OCI-LY1 (cell line): ENCODE measurements around the gene UBE2D3.
"Not testable (repeated sequence)": the region's sequence is repeated elsewhere in the genome, so short reads cannot be mapped to it uniquely, and the experiment has no call there.

ENCODE experiments used
- H2AFZ ChIP-seq: fragments of 200-600 bp; sonication (generic), shearing (Covaris generic); 2 replicates; pipeline ENCODE4 v1.6.0; 2014; ENCODE audit warnings: antibody characterized with exemption, mild to moderate bottlenecking, low read length
- H3F3A ChIP-seq: fragments of 200-600 bp; sonication (generic), shearing (Covaris generic); 2 replicates; pipeline ENCODE4 v1.6.0; 2014; ENCODE audit warnings: mild to moderate bottlenecking, antibody characterized with exemption, low read length, moderate library complexity; ENCODE audit not compliant: insufficient read depth
- H3K27ac ChIP-seq: fragments of 200-600 bp; sonication (generic); 2 replicates; pipeline ENCODE4 v1.5.1; 2014; ENCODE audit warnings: low read length, mixed run types, mild to moderate bottlenecking, low read depth; ENCODE audit not compliant: poor library complexity, severe bottlenecking
- H3K27me3 ChIP-seq: fragments of 200-600 bp; sonication (generic); 2 replicates; pipeline ENCODE4 v1.6.0; 2014; ENCODE audit warnings: antibody characterized with exemption, mild to moderate bottlenecking, low read length, moderate library complexity; ENCODE audit not compliant: insufficient read depth
- H3K36me3 ChIP-seq: fragments of 200-600 bp; sonication (generic); 2 replicates; pipeline ENCODE4 v1.6.1; 2014; ENCODE audit warnings: mild to moderate bottlenecking, antibody characterized with exemption, low read length, moderate library complexity, mixed read lengths; ENCODE audit not compliant: insufficient read depth
- H3K4me1 ChIP-seq: fragments of 200-600 bp; sonication (generic); 2 replicates; pipeline ENCODE4 v1.5.1; 2014; ENCODE audit warnings: mild to moderate bottlenecking, low read length, moderate library complexity; ENCODE audit not compliant: insufficient read depth, severe bottlenecking
- H3K4me2 ChIP-seq: fragments of 200-600 bp; sonication (generic), shearing (Covaris generic); 2 replicates; pipeline ENCODE4 v1.6.1; 2014; ENCODE audit warnings: low read length
- H3K4me3 ChIP-seq: fragments of 200-600 bp; sonication (generic); 2 replicates; pipeline ENCODE4 v1.5.1; 2014; ENCODE audit warnings: low read length, low read depth, mild to moderate bottlenecking, mixed read lengths; ENCODE audit not compliant: poor library complexity, severe bottlenecking
- H3K79me2 ChIP-seq: fragments of 200-600 bp; shearing (Covaris generic); 2 replicates; pipeline ENCODE4 v1.6.1; 2016; ENCODE audit warnings: mixed run types, low read length, mixed read lengths; ENCODE audit not compliant: insufficient read depth
- H3K9ac ChIP-seq: fragments of 200-600 bp; sonication (generic), shearing (Covaris generic); 2 replicates; pipeline ENCODE4 v1.6.1; 2014; ENCODE audit warnings: mild to moderate bottlenecking, low read length, mixed read lengths
- H3K9me2 ChIP-seq: fragments of 200-600 bp; sonication (generic), shearing (Covaris generic); 2 replicates; pipeline ENCODE4 v1.6.1; 2014; ENCODE audit warnings: low read depth, mild to moderate bottlenecking, low read length, mixed read lengths
- H3K9me3 ChIP-seq: fragments of 200-600 bp; shearing (Covaris generic); 2 replicates; pipeline ENCODE4 v1.6.1; 2014; ENCODE audit warnings: low read length, mixed read lengths
- H4K20me1 ChIP-seq: fragments of 200-600 bp; sonication (generic), shearing (Covaris generic); 2 replicates; pipeline ENCODE4 v1.6.0; 2016; ENCODE audit warnings: mild to moderate bottlenecking, low read length; ENCODE audit not compliant: insufficient read depth
- CTCF ChIP-seq: fragments of 200-600 bp; sonication (generic), shearing (Covaris generic); IDR thresholded peaks from 2 replicates; pipeline ENCODE4 v1.5.1; 2017; ENCODE audit warnings: mild to moderate bottlenecking, antibody characterized with exemption, low read length, moderate library complexity, mixed read lengths
- EZH2 ChIP-seq: fragments of 200-600 bp; sonication (generic), shearing (Covaris generic); IDR thresholded peaks from 2 replicates; pipeline ENCODE4 v1.8.0; 2017; ENCODE audit warnings: borderline replicate concordance, mixed run types, mild to moderate bottlenecking, antibody characterized with exemption, low read length, moderate library complexity, mixed read lengths

UBE2D3 gene

GRCh38 chr4:102868781-102869568 is 41.6 kb upstream of the UBE2D3 start, which contains the start of gene CISD2:
TSS of gene CISD2 (plus strand) at chr4:102868992. CDS start at chr4:102869085, 93 bp downstream.
- no peak within 1 kb of the TSS for H2AFZ ChIP-seq
- H3K79me2 ChIP-seq: peaks cover 71% of the 10 kb centered on the region
- peaks cover 38% of the 10 kb centered on the region for H3K36me3 ChIP-seq
- H3K27me3 ChIP-seq: no peaks in the 10 kb centered on the region
- H3K9me2 ChIP-seq: no peaks in the 10 kb centered on the region
- no peaks in the 10 kb centered on the region for H3K9me3 ChIP-seq
- peaks cover 40% of the 10 kb centered on the region for H3K4me1 ChIP-seq
- peak within 1 kb of the TSS; percentile 70 for H3K4me3 ChIP-seq
- H3F3A ChIP-seq: no peaks in the 10 kb centered on the region; the same call in 1 of the 2 replicates
- H3K4me2 ChIP-seq: peak within 1 kb of the TSS; percentile 88
- H3K27ac ChIP-seq: peak within 1 kb of the TSS; percentile 99
- no peaks in the 10 kb centered on the region for H4K20me1 ChIP-seq
- H3K9ac ChIP-seq: peak within 1 kb of the TSS; percentile 77
- TF ChIP-seq CTCF: no peak
- TF ChIP-seq EZH2: no peak

GRCh38 chr4:102868153-102868780 is 40.9 kb upstream of the UBE2D3 start:
- peak overlapping the region; percentile 77 for H3K9ac ChIP-seq
- H3K4me3 ChIP-seq: peak overlapping the region; percentile 70
- H3K4me2 ChIP-seq: peak overlapping the region; percentile 88
- no peak overlapping the region for H2AFZ ChIP-seq
- H3K27me3 ChIP-seq: no peaks in the 10 kb centered on the region
- H3K27ac ChIP-seq: peak overlapping the region; percentile 99
- H4K20me1 ChIP-seq: no peaks in the 10 kb centered on the region
- peaks cover 73% of the 10 kb centered on the region for H3K79me2 ChIP-seq
- H3K9me2 ChIP-seq: no peaks in the 10 kb centered on the region
- H3K9me3 ChIP-seq: no peaks in the 10 kb centered on the region
- H3K36me3 ChIP-seq: peaks cover 37% of the 10 kb centered on the region
- no peaks in the 10 kb centered on the region; the same call in 1 of the 2 replicates for H3F3A ChIP-seq
- TF ChIP-seq EZH2 (no peak), CTCF (no peak)
- H3K4me1 ChIP-seq: peaks cover 40% of the 10 kb centered on the region

- H3F3A ChIP-seq: no peaks in the 10 kb centered on the region; the same call in 1 of the 2 replicates
- peak overlapping the region; percentile 51 for H2AFZ ChIP-seq
- H3K36me3 ChIP-seq: peaks cover 36% of the 10 kb centered on the region
- no peak for TF ChIP-seq EZH2
- TF ChIP-seq CTCF: no peak
- no peaks in the 10 kb centered on the region for H3K9me2 ChIP-seq
- H3K4me3 ChIP-seq: peak overlapping the region; percentile 70
- no peaks in the 10 kb centered on the region for H3K27me3 ChIP-seq
- H3K4me2 ChIP-seq: peak overlapping the region; percentile 88
- H3K9ac ChIP-seq: peak overlapping the region; percentile 77
- peaks cover 71% of the 10 kb centered on the region for H3K79me2 ChIP-seq
- peaks cover 40% of the 10 kb centered on the region for H3K4me1 ChIP-seq
- H3K27ac ChIP-seq: peak overlapping the region; percentile 99
- H4K20me1 ChIP-seq: no peaks in the 10 kb centered on the region
- H3K9me3 ChIP-seq: peaks cover 2% of the 10 kb centered on the region; the same call in 1 of the 2 replicates
Observed at GRCh38 chr4:102867278-102868152, 40.2 kb upstream of the UBE2D3 start.

- H3K27me3 ChIP-seq, H2AFZ ChIP-seq, H3K4me3 ChIP-seq, H3K9ac ChIP-seq, H3K4me2 ChIP-seq, H3K9me2 ChIP-seq, H3F3A ChIP-seq, H4K20me1 ChIP-seq, H3K27ac ChIP-seq: not testable (repeated sequence)
- H3K79me2 ChIP-seq: peaks cover 56% of the 10 kb centered on the region
- peaks cover 25% of the 10 kb centered on the region for H3K4me1 ChIP-seq
- H3K9me3 ChIP-seq: peaks cover 13% of the 10 kb centered on the region; the same call in 1 of the 2 replicates
- H3K36me3 ChIP-seq: peaks cover 43% of the 10 kb centered on the region
Observed at GRCh38 chr4:102865327-102865726, 38.0 kb upstream of the UBE2D3 start.
